IPS-20b (cell line): ENCODE data around the gene BCL2.

Source experiments
- H3K27ac ChIP-seq: one replicate; pipeline ENCODE4 v1.5.1; 2013; ENCODE audit warnings: low read length
- H3K27me3 ChIP-seq: 2 replicates; pipeline ENCODE4 v1.6.1; 2013; ENCODE audit warnings: mild to moderate bottlenecking, low read length, inconsistent platforms; ENCODE audit not compliant: insufficient read depth
- H3K36me3 ChIP-seq: 2 replicates; pipeline ENCODE4 v1.6.1; 2013; ENCODE audit warnings: low read depth, mild to moderate bottlenecking, inconsistent platforms, low read length, moderate library complexity; ENCODE audit not compliant: insufficient read depth
- H3K4me1 ChIP-seq: 2 replicates; pipeline ENCODE4 v1.6.1; 2013; ENCODE audit warnings: mild to moderate bottlenecking, control low read depth, inconsistent platforms, low read length, moderate library complexity; ENCODE audit not compliant: insufficient read depth
- H3K4me3 ChIP-seq: 2 replicates; pipeline ENCODE4 v1.5.1; 2013; ENCODE audit warnings: mild to moderate bottlenecking, low read length, inconsistent platforms
- H3K9ac ChIP-seq: 2 replicates; pipeline ENCODE4 v1.6.1; 2013; ENCODE audit warnings: low read depth, mild to moderate bottlenecking, inconsistent platforms, low read length, moderate library complexity
- H3K9me3 ChIP-seq: 2 replicates; pipeline ENCODE4 v1.6.1; 2013; ENCODE audit warnings: mild to moderate bottlenecking, low read depth, low read length, inconsistent platforms; ENCODE audit not compliant: insufficient read depth

Gene BCL2

GRCh38 chr18:63177259-63177658, 142.3 kb downstream of the BCL2 start:
- Histone ChIP-seq H3K36me3 (no peaks in the 10 kb centered on the region), H3K9ac (no peak overlapping the region), H3K9me3 (no peaks in the 10 kb centered on the region), H3K4me3 (no peak overlapping the region), H3K27ac (no peak overlapping the region), H3K4me1 (peaks cover 3% of the 10 kb centered on the region; the same call in 1 of the 2 replicates), H3K27me3 (no peaks in the 10 kb centered on the region)

- H3K27ac ChIP-seq: no peak overlapping the region
- peaks cover 3% of the 10 kb centered on the region; the same call in 1 of the 2 replicates for H3K4me1 ChIP-seq
- no peak overlapping the region for H3K9ac ChIP-seq
- H3K9me3 ChIP-seq: no peaks in the 10 kb centered on the region
- H3K4me3 ChIP-seq: no peak overlapping the region
- no peaks in the 10 kb centered on the region for H3K36me3 ChIP-seq
- H3K27me3 ChIP-seq: no peaks in the 10 kb centered on the region
These were observed 144.3 kb downstream of the BCL2 start for GRCh38 chr18:63175264-63175663.

GRCh38 chr18:63173983-63174382, 145.6 kb downstream of the BCL2 start:
- no peak overlapping the region for H3K27ac ChIP-seq

GRCh38 chr18:63169853-63170252, 149.7 kb downstream of the BCL2 start:
- Histone ChIP-seq H3K9ac (no peak overlapping the region), H3K27ac (no peak overlapping the region), H3K4me1 (no peaks in the 10 kb centered on the region), H3K36me3 (no peaks in the 10 kb centered on the region), H3K27me3 (no peaks in the 10 kb centered on the region), H3K4me3 (no peak overlapping the region), H3K9me3 (no peaks in the 10 kb centered on the region)

More at GRCh38 chr18:63173983-63174382, 145.6 kb downstream of the BCL2 start:
- H3K27me3 ChIP-seq: no peaks in the 10 kb centered on the region
- H3K4me3 ChIP-seq: no peak overlapping the region
- H3K4me1 ChIP-seq: peaks cover 3% of the 10 kb centered on the region; the same call in 1 of the 2 replicates
- H3K9me3 ChIP-seq: no peaks in the 10 kb centered on the region
- H3K9ac ChIP-seq: no peak overlapping the region
- H3K36me3 ChIP-seq: no peaks in the 10 kb centered on the region

- no peaks in the 10 kb centered on the region for H3K4me1 ChIP-seq
- H3K9ac ChIP-seq: no peak overlapping the region
- no peak overlapping the region for H3K4me3 ChIP-seq
- no peaks in the 10 kb centered on the region for H3K36me3 ChIP-seq
- no peaks in the 10 kb centered on the region for H3K9me3 ChIP-seq
- H3K27ac ChIP-seq: no peak overlapping the region
- no peaks in the 10 kb centered on the region for H3K27me3 ChIP-seq
These were observed 151.3 kb downstream of the BCL2 start for GRCh38 chr18:63168287-63168686.

- no peaks in the 10 kb centered on the region for H3K9me3 ChIP-seq
- H3K4me1 ChIP-seq: no peaks in the 10 kb centered on the region
- H3K27ac ChIP-seq: no peak overlapping the region
- H3K36me3 ChIP-seq: no peaks in the 10 kb centered on the region
- no peak overlapping the region for H3K9ac ChIP-seq
- no peaks in the 10 kb centered on the region for H3K27me3 ChIP-seq
- no peak overlapping the region for H3K4me3 ChIP-seq
These were observed 153.4 kb downstream of the BCL2 start for GRCh38 chr18:63166142-63166541.

- Histone ChIP-seq H3K36me3 (no peaks in the 10 kb centered on the region), H3K27ac (no peak overlapping the region), H3K4me3 (no peak overlapping the region), H3K9me3 (no peaks in the 10 kb centered on the region), H3K4me1 (no peaks in the 10 kb centered on the region), H3K9ac (no peak overlapping the region), H3K27me3 (no peaks in the 10 kb centered on the region)
These were observed 155.2 kb downstream of the BCL2 start for GRCh38 chr18:63164396-63164795.

- Histone ChIP-seq H3K4me3 (no peak overlapping the region), H3K27me3 (no peaks in the 10 kb centered on the region), H3K4me1 (no peaks in the 10 kb centered on the region), H3K9ac (no peak overlapping the region), H3K9me3 (no peaks in the 10 kb centered on the region), H3K27ac (no peak overlapping the region), H3K36me3 (no peaks in the 10 kb centered on the region)
These were observed 157.1 kb downstream of the BCL2 start for GRCh38 chr18:63162271-63163014.

- no peaks in the 10 kb centered on the region for H3K4me1 ChIP-seq
- H3K9ac ChIP-seq: no peak overlapping the region
- no peak overlapping the region for H3K4me3 ChIP-seq
- no peaks in the 10 kb centered on the region for H3K36me3 ChIP-seq
- no peaks in the 10 kb centered on the region for H3K27me3 ChIP-seq
- H3K9me3 ChIP-seq: no peaks in the 10 kb centered on the region
- H3K27ac ChIP-seq: no peak overlapping the region
These were observed 157.8 kb downstream of the BCL2 start for GRCh38 chr18:63161761-63162195.

GRCh38 chr18:63161032-63161760, 158.4 kb downstream of the BCL2 start:
- Histone ChIP-seq H3K27me3 (no peaks in the 10 kb centered on the region), H3K4me1 (no peaks in the 10 kb centered on the region), H3K27ac (no peak overlapping the region), H3K4me3 (no peak overlapping the region), H3K36me3 (no peaks in the 10 kb centered on the region), H3K9me3 (no peaks in the 10 kb centered on the region), H3K9ac (no peak overlapping the region)

- no peaks in the 10 kb centered on the region for H3K4me1 ChIP-seq
- no peaks in the 10 kb centered on the region for H3K9me3 ChIP-seq
- no peaks in the 10 kb centered on the region for H3K27me3 ChIP-seq
- H3K27ac ChIP-seq: no peak overlapping the region
- no peaks in the 10 kb centered on the region for H3K36me3 ChIP-seq
- no peak overlapping the region for H3K4me3 ChIP-seq
- no peak overlapping the region for H3K9ac ChIP-seq
These were observed 159.2 kb downstream of the BCL2 start for GRCh38 chr18:63160172-63160995.
